ENCODE data around the gene NR1D1.

Gene NR1D1

GRCh38 chr17:40113110-40113906, 12.9 kb upstream of the NR1D1 start (continued):
- TF ChIP-seq ZNF23 (tag by site-specific recombination; IDR thresholded peaks at IDR 0.05; ENCODE audit: borderline replicate concordance) (no peak), HIC1 (tag by site-specific recombination; IDR thresholded peaks at IDR 0.05) (peak; percentile 90), ZBTB49 (tag by site-specific recombination; IDR thresholded peaks at IDR 0.05; ENCODE audit: low read depth) (no peak), WT1 (tag by site-specific recombination; IDR thresholded peaks at IDR 0.05) (no peak), HOXC10 (CRISPR knock-in tag; IDR thresholded peaks at IDR 0.05) (no peak), KLF8 (tag by site-specific recombination; IDR thresholded peaks at IDR 0.05) (peak; percentile 72), ZNF274 (IDR thresholded peaks at IDR 0.05; ENCODE audit: low read length) (no peak), ZNF274 (tag by site-specific recombination; IDR thresholded peaks at IDR 0.05; ENCODE audit: borderline replicate concordance) (no peak), ZNF830 (tag by site-specific recombination; IDR thresholded peaks at IDR 0.05; ENCODE audit: low read depth) (no peak), TRIM28 (IDR thresholded peaks at IDR 0.05; ENCODE audit: borderline replicate concordance, low read length) (no peak), ZNF501 (tag by site-specific recombination; IDR thresholded peaks at IDR 0.05) (no peak), ZNF140 (tag by site-specific recombination; IDR thresholded peaks at IDR 0.05) (no peak), ZSCAN30 (tag by site-specific recombination; IDR thresholded peaks at IDR 0.05) (no peak; the same call in none of the 2 replicates), ZNF202 (tag by site-specific recombination; IDR thresholded peaks at IDR 0.05; ENCODE audit: borderline replicate concordance) (no peak), ELK4 (IDR thresholded peaks at IDR 0.05; ENCODE audit: borderline replicate concordance, low read depth, low read length) (no peak), EGR2 (tag by site-specific recombination; IDR thresholded peaks at IDR 0.05; ENCODE audit: low read depth) (peak; percentile 66; the same call in 1 of the 2 replicates), ZNF555 (tag by site-specific recombination; conservative IDR thresholded peaks at IDR 0.05) (no peak), ZNF571 (tag by site-specific recombination; IDR thresholded peaks at IDR 0.05) (no peak), MEIS1 (CRISPR knock-in tag; IDR thresholded peaks at IDR 0.05; ENCODE audit: borderline replicate concordance) (no peak), ZNF366 (tag by site-specific recombination; conservative IDR thresholded peaks at IDR 0.05) (peak; percentile 68), ZNF391 (tag by site-specific recombination; IDR thresholded peaks at IDR 0.05; ENCODE audit: borderline replicate concordance, low read depth) (no peak), YY2 (tag by site-specific recombination; IDR thresholded peaks at IDR 0.05) (no peak), ZNF548 (tag by site-specific recombination; IDR thresholded peaks at IDR 0.05) (no peak), FEZF1 (tag by site-specific recombination; IDR thresholded peaks at IDR 0.05) (peak; percentile 42; the same call in 1 of the 2 replicates), SCRT1 (tag by site-specific recombination; IDR thresholded peaks at IDR 0.05; ENCODE audit: borderline replicate concordance) (no peak), ZNF433 (tag by site-specific recombination; IDR thresholded peaks at IDR 0.05; ENCODE audit: low read depth) (no peak), ZNF660 (tag by site-specific recombination; IDR thresholded peaks at IDR 0.05) (peak; percentile 66; the same call in 1 of the 2 replicates), ZNF76 (tag by site-specific recombination; IDR thresholded peaks at IDR 0.05; ENCODE audit: borderline replicate concordance, low read depth) (peak; percentile 92), SALL2 (tag by site-specific recombination; IDR thresholded peaks at IDR 0.05; ENCODE audit: borderline replicate concordance) (no peak), ZNF596 (tag by site-specific recombination; IDR thresholded peaks at IDR 0.05) (no peak), ZNF18 (tag by site-specific recombination; IDR thresholded peaks at IDR 0.05) (no peak), ZNF513 (tag by site-specific recombination; IDR thresholded peaks at IDR 0.05) (0 out of 2 replicates have a peak, but pooled peaks have one; percentile 4)

Measured in HEK293 (cell line).